H1 (cell line): ENCODE results near the gene PRDM15. TPM values are rescaled to one million over a fixed set of nuclear protein-coding genes. Genes with fewer than 3 reads are reported as not detected.

Experiments used
- CTCF ChIA-PET: fragments of 300-600 bp; sonication (Branson Sonifier 250); formaldehyde crosslinking; loops from one replicate; lab custom pipeline; 2021; ENCODE audit not compliant: partially characterized antibody; lab: Charles Lee
- POLR2A ChIA-PET: fragments of 300-600 bp; sonication (Branson Sonifier 250); formaldehyde crosslinking; loops from one replicate; lab custom pipeline; 2021; ENCODE audit warnings: inconsistent platforms; ENCODE audit not compliant: partially characterized antibody; lab: Charles Lee
- DNase-seq, 2 experiments: peaks; one replicate each; pipeline versions ENCODE4 v3.0.0 to v3.0.0-alpha.2; 2010 to 2022; ENCODE audit warnings: low spot score in 2 of 2, low read depth in 1 of 2, mixed read lengths in 1 of 2
- FAIRE-seq: peaks from 2 replicates; lab custom pipeline; 2011; peaks lifted over from hg19 to GRCh38; lab: Jason Lieb, UNC
- H2AFZ ChIP-seq: 2 replicates; pipeline ENCODE4 v1.8.1; 2012; ENCODE audit warnings: low read length, inconsistent platforms
- H2AK5ac ChIP-seq: 2 replicates; pipeline ENCODE4 v1.6.1; 2013; ENCODE audit warnings: low read depth, low read length
- H2BK120ac ChIP-seq: replicated peaks from 2 replicates; pipeline ENCODE3; 2013; ENCODE audit warnings: low read depth, low read length, inconsistent platforms
- H2BK12ac ChIP-seq: 2 replicates; pipeline ENCODE4 v1.6.1; 2013; ENCODE audit warnings: low read depth, low read length
- H2BK15ac ChIP-seq: 2 replicates; pipeline ENCODE4 v1.6.1; 2013; ENCODE audit warnings: low read length
- H2BK20ac ChIP-seq: 2 replicates; pipeline ENCODE4 v1.6.1; 2013; ENCODE audit warnings: low read length
- H2BK5ac ChIP-seq: 2 replicates; pipeline ENCODE4 v1.6.1; 2013; ENCODE audit warnings: low read depth, low read length
- H3K14ac ChIP-seq: 2 replicates; pipeline ENCODE4 v1.6.1; 2013; ENCODE audit warnings: inconsistent platforms; ENCODE audit not compliant: insufficient read length
- H3K18ac ChIP-seq: 2 replicates; pipeline ENCODE4 v1.6.1; 2013; ENCODE audit warnings: low read length; ENCODE audit errors: extremely low read depth
- H3K23ac ChIP-seq: 2 replicates; pipeline ENCODE4 v1.6.1; 2013; ENCODE audit warnings: inconsistent platforms; ENCODE audit not compliant: insufficient read length
- H3K23me2 ChIP-seq: 2 replicates; pipeline ENCODE4 v1.6.1; 2013; ENCODE audit warnings: low read depth, low read length
- H3K27ac ChIP-seq: 2 replicates; pipeline ENCODE4 v1.6.1; 2011; ENCODE audit warnings: low read depth, low read length, inconsistent platforms
- H3K27me3 ChIP-seq, 4 experiments: replicated peaks in 1 of 4; 1 replicate in 1 of 4; 2 replicates in 3 of 4; pipeline versions ENCODE4 v1.6.1 to v1.8.1; 2011 to 2013; ENCODE audit warnings: low read length in 3 of 4, mild to moderate bottlenecking in 3 of 4, inconsistent platforms in 2 of 4, mixed read lengths in 2 of 4, moderate library complexity in 1 of 4; ENCODE audit not compliant: control insufficient read depth in 3 of 4, insufficient read depth in 3 of 4; ENCODE audit errors: extremely low read depth in 1 of 4
- H3K36me3 ChIP-seq, 4 experiments: 2 replicates each; pipeline versions ENCODE4 v1.6.1 to v1.8.1; 2011 to 2013; ENCODE audit warnings: mild to moderate bottlenecking in 4 of 4, low read length in 3 of 4, moderate library complexity in 2 of 4, control low read depth in 1 of 4, inconsistent platforms in 1 of 4; ENCODE audit not compliant: insufficient read depth in 4 of 4, control insufficient read depth in 2 of 4
- H3K4ac ChIP-seq: replicated peaks from 2 replicates; pipeline ENCODE3; 2013; ENCODE audit warnings: low read length, low read depth, mixed read lengths, inconsistent platforms; ENCODE audit not compliant: insufficient read length
- H3K4me1 ChIP-seq, 4 experiments: replicated peaks in 1 of 4; 1 replicate in 1 of 4; 2 replicates in 3 of 4; pipeline versions ENCODE4 v1.6.1 to v1.8.1; 2011 to 2013; ENCODE audit warnings: low read length in 3 of 4, inconsistent platforms in 2 of 4, mixed read lengths in 1 of 4; ENCODE audit not compliant: insufficient read depth in 4 of 4, control insufficient read depth in 3 of 4
- H3K4me2 ChIP-seq, 2 experiments: 2 replicates each; pipeline versions ENCODE4 v1.6.1 to v1.8.1; 2011 to 2013; ENCODE audit warnings: low read depth in 2 of 2, low read length in 2 of 2, control low read depth in 1 of 2, inconsistent platforms in 1 of 2, mild to moderate bottlenecking in 1 of 2; ENCODE audit not compliant: insufficient read depth in 1 of 2
- H3K4me3 ChIP-seq, 4 experiments: fragments of 200-600, 300-600 bp in 1 of 4; sonication (generic), shearing (Covaris generic), sonication (Bioruptor Twin) in 1 of 4; 2 replicates each; pipeline versions ENCODE4 v1.5.1 to v1.8.1; 2011 to 2016; ENCODE audit warnings: low read length in 4 of 4, low read depth in 3 of 4, control low read depth in 2 of 4, inconsistent platforms in 2 of 4, mild to moderate bottlenecking in 2 of 4, mixed read lengths in 1 of 4, moderate library complexity in 1 of 4; ENCODE audit not compliant: insufficient read depth in 2 of 4; ENCODE audit errors: extremely low read depth in 1 of 4
- H3K56ac ChIP-seq: replicated peaks from 2 replicates; pipeline ENCODE3; 2013; ENCODE audit warnings: low read depth, mild to moderate bottlenecking, mixed read lengths, low read length, inconsistent platforms; ENCODE audit not compliant: insufficient read length
- H3K79me1 ChIP-seq: 2 replicates; pipeline ENCODE4 v1.6.1; 2013; ENCODE audit warnings: low read depth, low read length, control low read depth
- H3K79me2 ChIP-seq, 2 experiments: 2 replicates each; pipeline versions ENCODE4 v1.6.1 to v1.8.1; 2012 to 2013; ENCODE audit warnings: low read length in 2 of 2, mild to moderate bottlenecking in 2 of 2, inconsistent platforms in 1 of 2; ENCODE audit not compliant: insufficient read depth in 2 of 2, control insufficient read depth in 1 of 2
- H3K9ac ChIP-seq, 4 experiments: replicated peaks in 1 of 4; 1 replicate in 1 of 4; 2 replicates in 3 of 4; pipeline versions ENCODE4 v1.6.1 to v1.8.1; 2011 to 2013; ENCODE audit warnings: low read depth in 3 of 4, low read length in 3 of 4, control low read depth in 2 of 4, mild to moderate bottlenecking in 2 of 4, moderate library complexity in 2 of 4, inconsistent platforms in 1 of 4; ENCODE audit errors: extremely low read depth in 1 of 4
- H3K9me3 ChIP-seq, 2 experiments: 2 replicates each; pipeline versions ENCODE4 v1.6.1 to v1.8.1; 2012 to 2013; ENCODE audit warnings: mild to moderate bottlenecking in 2 of 2, moderate library complexity in 2 of 2, control low read depth in 1 of 2, inconsistent platforms in 1 of 2, low read depth in 1 of 2, low read length in 1 of 2, mixed read lengths in 1 of 2; ENCODE audit not compliant: insufficient read depth in 2 of 2
- H4K20me1 ChIP-seq, 2 experiments: replicated peaks in 1 of 2; 2 replicates each; pipeline versions ENCODE3 to v1.8.1; 2011 to 2013; ENCODE audit warnings: inconsistent platforms in 2 of 2, low read length in 2 of 2, mild to moderate bottlenecking in 1 of 2; ENCODE audit not compliant: insufficient read depth in 2 of 2, control insufficient read depth in 1 of 2
- H4K5ac ChIP-seq: 2 replicates; pipeline ENCODE4 v1.6.1; 2013; ENCODE audit warnings: low read length, low read depth, mixed read lengths, inconsistent platforms; ENCODE audit not compliant: insufficient read length
- H4K8ac ChIP-seq: 2 replicates; pipeline ENCODE4 v1.8.0; 2013; ENCODE audit warnings: mild to moderate bottlenecking, moderate library complexity, low read length, inconsistent platforms; ENCODE audit not compliant: insufficient read depth; ENCODE audit errors: extremely low read depth
- H4K91ac ChIP-seq: replicated peaks from 2 replicates; pipeline ENCODE3; 2013; ENCODE audit warnings: low read length, mixed read lengths, inconsistent platforms; ENCODE audit not compliant: insufficient read length
- CBX8 ChIP-seq: fragments of 300-800, 300-1000 bp; sonication (generic); IDR thresholded peaks from 2 replicates; pipeline ENCODE4 v1.7.1; 2016; ENCODE audit warnings: low read depth, low read length, borderline replicate concordance
- CHD1 ChIP-seq: IDR thresholded peaks from 2 replicates; pipeline ENCODE4 v1.6.1; 2012; ENCODE audit warnings: low read depth, low read length, improper control_type of control experiment
- CTCF ChIP-seq, 3 experiments: IDR thresholded peaks; 1 replicate in 2 of 3; 2 replicates in 1 of 3; pipeline versions ENCODE4 v1.5.1 to v1.6.1; 2011; ENCODE audit warnings: low read length in 3 of 3, mild to moderate bottlenecking in 3 of 3, inconsistent platforms in 2 of 3, low read depth in 1 of 3, moderate library complexity in 1 of 3; ENCODE audit not compliant: insufficient read depth in 1 of 3; ENCODE audit errors: control extremely low read depth in 1 of 3
- POLR2A ChIP-seq, 2 experiments: IDR thresholded peaks; 1 replicate in 1 of 2; 2 replicates in 1 of 2; pipeline ENCODE4 v1.6.1; 2011; ENCODE audit warnings: low read depth in 2 of 2, low read length in 2 of 2, mild to moderate bottlenecking in 2 of 2; ENCODE audit errors: control extremely low read depth in 1 of 2
- TAF7 ChIP-seq: optimal IDR thresholded peaks from 2 replicates; pipeline ENCODE3; 2011; ENCODE audit warnings: low read depth, mild to moderate bottlenecking, inconsistent platforms, low read length, moderate library complexity, borderline replicate concordance
- TBP ChIP-seq: IDR thresholded peaks from 2 replicates; pipeline ENCODE4 v1.6.1; 2011; ENCODE audit warnings: low read depth, low read length, improper control_type of control experiment
- TCF12 ChIP-seq: IDR thresholded peaks from 2 replicates; pipeline ENCODE4 v1.6.1; 2011; ENCODE audit warnings: low read depth, mild to moderate bottlenecking, low read length
- WGBS, 2 experiments: shearing (Covaris generic) in 1 of 2; methylation state at CpG; one replicate each; pipeline versions ENCODE4 v1.1.6 to v1.1.7; 2013 to 2015; ENCODE audit warnings: low lambda C conversion rate in 2 of 2, mixed read lengths in 2 of 2, inconsistent platforms in 1 of 2, low coverage in 1 of 2, missing lambda C conversion rate in 1 of 2; ENCODE audit not compliant: insufficient replicate concordance in 2 of 2, insufficient coverage in 1 of 2, insufficient read length in 1 of 2; ENCODE audit errors: extremely low coverage in 1 of 2, missing lambda C conversion rate in 1 of 2; 5-methylcytosine and 5-hydroxymethylcytosine counted together
- polyA plus RNA-seq, 7 experiments: library from polyadenylated mRNA; depleted of rRNA in 3 of 7; stranded (reverse) in 5 of 7; unstranded in 2 of 7; fragments of >200 nt in 5 of 7; fragments of 200-250 nt in 2 of 7; gene quantifications; 1 replicate in 5 of 7; 2 replicates in 1 of 7; 4 replicates in 1 of 7; pipeline versions ENCODE4 v1.2.1 to v1.2.3, GENCODE V29; 2011 to 2013; ENCODE audit warnings: missing spikeins in 2 of 7, mixed read lengths in 2 of 7
- total RNA-seq: library from RNA; stranded (reverse); fragmentation: NEBNext Ultra II Directional; extraction: Animal tissue kit (Norgen Biotek cat#: 25700); gene quantifications from 2 replicates; pipeline ENCODE4 v1.2.1, GENCODE V29; 2021
- TF ChIP-seq, protein P1 (sequence below): IDR thresholded peaks from 2 replicates; pipeline ENCODE4 v1.6.1; 2011; ENCODE audit warnings: low read depth, mild to moderate bottlenecking, low read length; ENCODE audit not compliant: insufficient read depth
- TF ChIP-seq, protein P2 (sequence below): IDR thresholded peaks from 2 replicates; pipeline ENCODE4 v1.6.1; 2012; ENCODE audit warnings: inconsistent platforms
- TF ChIP-seq, protein P3 (sequence below): IDR thresholded peaks from 2 replicates; pipeline ENCODE4 v1.6.1; 2012; ENCODE audit warnings: inconsistent platforms

PRDM15 gene
- total and polyA plus RNA-seq, 2 of the 8 experiments (the other 6 are each of a cell fraction or from before 2014, with no cell fraction given) = 9.7 to 10.5 TPM

DNA sequence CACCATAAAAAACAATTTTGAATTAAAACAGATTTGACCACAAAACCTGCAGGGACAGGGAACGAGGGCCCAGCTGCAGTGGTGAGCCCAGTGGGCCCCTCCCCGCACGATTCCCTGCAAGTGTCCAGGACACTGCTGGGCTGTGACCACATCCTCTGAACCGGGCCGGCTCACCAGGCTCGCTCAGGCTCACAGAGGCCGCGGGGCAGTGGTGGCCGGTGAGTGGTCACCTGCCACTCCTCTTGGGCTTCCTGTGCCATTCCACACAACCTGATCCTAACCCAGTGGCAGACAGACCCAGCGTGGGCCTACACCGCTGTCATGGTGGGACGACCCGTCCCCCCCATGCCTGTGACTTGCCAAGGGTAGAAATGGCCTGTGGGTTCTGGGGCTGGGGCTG, 75.8 kb downstream of the PRDM15 start:
- Histone ChIP-seq H3K4me3 (no peak overlapping the region), H3K23me2 (peaks cover 14% of the 10 kb centered on the region; the same call in 1 of the 2 replicates), H3K4ac (no peak overlapping the region), H3K4me2 (no peak overlapping the region), H4K20me1 (peaks cover 2 to 11% of the 10 kb centered on the region in 2 experiments), H2BK120ac (no peak overlapping the region), H3K4me1 (no peaks in the 10 kb centered on the region), H3K9ac (no peak overlapping the region), H2AK5ac (no peak overlapping the region), H2BK15ac (no peak overlapping the region), H3K27ac (no peak overlapping the region), H3K36me3 (peaks cover 4 to 10% (median 7%) of the 10 kb centered on the region in 4 experiments; a peak in 6 of 8 replicates), H4K5ac (no peak overlapping the region), H2BK12ac (no peak overlapping the region), H2BK20ac (no peak overlapping the region), H2AFZ (no peak overlapping the region), H4K8ac (no peak overlapping the region), H4K91ac (no peak overlapping the region), H3K14ac (no peak overlapping the region), H3K79me1 (no peaks in the 10 kb centered on the region; the same call in 1 of the 2 replicates), H3K56ac (no peak overlapping the region), H3K23ac (no peak overlapping the region), H2BK5ac (no peak overlapping the region), H3K27me3 (no peaks in the 10 kb centered on the region), H3K18ac (no peak overlapping the region), H3K79me2 (no peaks in the 10 kb centered on the region), H3K9me3 (no peaks in the 10 kb centered on the region)
- WGBS, 2 experiments = 90% methylated on average over 13 of the region's 13 CpGs; no CpG with 5 or more reads in 1 of the 2 experiments
- POLR2A ChIA-PET = no interaction called here
- no peak for DNase-seq
- CTCF ChIA-PET = interaction anchor here (1.5 kb wide), 2 partner anchors 13 to 191 kb away, joined by 4 to 8 read pairs; no protein-coding TSS in a partner anchor
- no peak for FAIRE-seq
- TF ChIP-seq CTCF (IDR thresholded peaks at IDR 0.05; ENCODE audit: control extremely low read depth in 1 of 3, insufficient read depth in 1 of 3, low read depth in 1 of 3, low read length in 3 of 3) (no peak), TAF7 (no peak), TCF12 (no peak), TBP (no peak), POLR2A (IDR thresholded peaks at IDR 0.05; ENCODE audit: control extremely low read depth in 1 of 2, low read depth in 2 of 2, low read length in 2 of 2) (no peak), CBX8 (no peak), CHD1 (no peak)
- TF ChIP-seq, protein P1, sequence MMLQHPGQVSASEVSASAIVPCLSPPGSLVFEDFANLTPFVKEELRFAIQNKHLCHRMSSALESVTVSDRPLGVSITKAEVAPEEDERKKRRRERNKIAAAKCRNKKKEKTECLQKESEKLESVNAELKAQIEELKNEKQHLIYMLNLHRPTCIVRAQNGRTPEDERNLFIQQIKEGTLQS = no peak
- TF ChIP-seq, protein P2, sequence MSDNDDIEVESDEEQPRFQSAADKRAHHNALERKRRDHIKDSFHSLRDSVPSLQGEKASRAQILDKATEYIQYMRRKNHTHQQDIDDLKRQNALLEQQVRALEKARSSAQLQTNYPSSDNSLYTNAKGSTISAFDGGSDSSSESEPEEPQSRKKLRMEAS = no peak
- TF ChIP-seq, protein P3, sequence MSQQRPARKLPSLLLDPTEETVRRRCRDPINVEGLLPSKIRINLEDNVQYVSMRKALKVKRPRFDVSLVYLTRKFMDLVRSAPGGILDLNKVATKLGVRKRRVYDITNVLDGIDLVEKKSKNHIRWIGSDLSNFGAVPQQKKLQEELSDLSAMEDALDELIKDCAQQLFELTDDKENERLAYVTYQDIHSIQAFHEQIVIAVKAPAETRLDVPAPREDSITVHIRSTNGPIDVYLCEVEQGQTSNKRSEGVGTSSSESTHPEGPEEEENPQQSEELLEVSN = no peak
